Measurements from ENCODE around the gene FXYD2.
"Not testable (repeated sequence)": the region's sequence is repeated elsewhere in the genome, so short reads cannot be mapped to it uniquely, and the experiment has no call there.

FXYD2 gene

GRCh38 chr11:117820516-117820915, 4.0 kb downstream of the FXYD2 start:
- no peak for DNase-seq (ENCODE audit: low spot score)

GRCh38 chr11:117820071-117820470, 4.5 kb downstream of the FXYD2 start:
- no peak for DNase-seq (ENCODE audit: low spot score)

GRCh38 chr11:117819096-117820040, 5.2 kb downstream of the FXYD2 start:
- DNase-seq (ENCODE audit: low spot score), result peak; percentile 59

GRCh38 chr11:117818041-117818873, 6.3 kb downstream of the FXYD2 start:
- no peak for DNase-seq (ENCODE audit: low spot score)

GRCh38 chr11:117817368-117818040, 7.0 kb downstream of the FXYD2 start:
- peak; percentile 79 for DNase-seq (ENCODE audit: low spot score)

GRCh38 chr11:117816846-117817367, 7.6 kb downstream of the FXYD2 start:
- no peak for DNase-seq (ENCODE audit: low spot score)

GRCh38 chr11:117816151-117816741, 8.3 kb downstream of the FXYD2 start:
- DNase-seq (ENCODE audit: low spot score), result peak; percentile 62

GRCh38 chr11:117815262-117815803, 9.2 kb downstream of the FXYD2 start:
- no peak for DNase-seq (ENCODE audit: low spot score)

GRCh38 chr11:117814766-117815261, 9.7 kb downstream of the FXYD2 start:
- DNase-seq (ENCODE audit: low spot score), result no peak

- DNase-seq (ENCODE audit: low spot score), result no peak
Measured at GRCh38 chr11:117814204-117814765, 10.3 kb downstream of the FXYD2 start.

- not testable (repeated sequence) for DNase-seq (ENCODE audit: low spot score)
Measured at GRCh38 chr11:117810056-117810451, 14.5 kb downstream of the FXYD2 start.

- peak; percentile 81 for DNase-seq (ENCODE audit: low spot score)
Measured at GRCh38 chr11:117809236-117810055, 15.1 kb downstream of the FXYD2 start.

GRCh38 chr11:117808784-117809183, 15.8 kb downstream of the FXYD2 start:
- DNase-seq (ENCODE audit: low spot score), result no peak

GRCh38 chr11:117807482-117808327, 16.8 kb downstream of the FXYD2 start:
- peak; percentile 78 for DNase-seq (ENCODE audit: low spot score)

GRCh38 chr11:117806846-117807245, 17.7 kb downstream of the FXYD2 start:
- DNase-seq (ENCODE audit: low spot score), result no peak

- DNase-seq (ENCODE audit: low spot score), result peak; percentile 27
Measured at GRCh38 chr11:117805045-117805444, 19.5 kb downstream of the FXYD2 start.

GRCh38 chr11:117803896-117804295, 20.6 kb downstream of the FXYD2 start:
- no peak for DNase-seq (ENCODE audit: low spot score)

GRCh38 chr11:117799634-117800033, 24.9 kb downstream of the FXYD2 start:
- DNase-seq (ENCODE audit: low spot score), result no peak

Data from AG08395 (cell line).